HG03095 (cell line): ENCODE results near the gene HS3ST3A1.

Source experiments
- ATAC-seq: cut with Tn5 transposase; IDR thresholded peaks from one replicate; pipeline ENCODE4 v1.9.1; 2021; ENCODE audit warnings: moderate library complexity; ENCODE audit not compliant: unreplicated experiment

The HS3ST3A1 gene

DNA sequence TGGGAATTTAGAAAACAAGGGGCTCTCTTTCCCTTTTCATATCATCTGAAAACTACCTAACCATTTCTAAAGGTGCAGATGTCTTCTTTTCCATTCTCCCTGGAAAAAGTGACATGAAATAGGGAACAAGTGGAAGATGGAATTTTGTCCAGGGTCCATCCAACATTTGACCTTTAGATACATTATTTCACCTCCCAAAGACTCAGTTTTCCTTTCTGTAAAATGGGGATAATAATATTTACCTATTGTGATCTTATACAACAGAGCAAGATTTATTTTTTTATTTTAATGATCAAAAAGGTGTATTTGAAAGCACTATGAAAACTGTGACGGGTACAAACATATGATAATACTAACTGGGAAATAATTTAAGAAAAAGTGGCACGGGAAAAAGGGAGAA is 106.3 kb downstream of the HS3ST3A1 start:
- no peak for ATAC-seq

DNA sequence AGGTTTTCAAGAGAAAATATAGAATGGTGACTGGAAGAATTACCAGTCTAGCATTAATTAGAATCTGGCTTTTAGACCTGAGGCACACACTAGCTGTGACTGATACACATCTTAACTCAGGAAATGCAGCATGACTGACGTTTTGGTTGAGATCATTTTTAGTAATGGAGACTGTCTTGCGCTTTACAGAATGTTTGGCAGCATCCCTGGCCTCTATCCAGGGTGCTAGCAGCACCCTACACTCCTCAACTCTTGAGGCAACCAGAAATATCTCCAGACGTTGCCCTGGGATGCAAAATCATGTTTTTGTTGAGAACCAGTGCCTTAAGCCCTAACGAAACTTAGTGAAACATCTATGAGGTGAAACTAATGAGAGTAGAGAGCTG is 109.0 kb downstream of the HS3ST3A1 start:
- ATAC-seq = no peak

DNA sequence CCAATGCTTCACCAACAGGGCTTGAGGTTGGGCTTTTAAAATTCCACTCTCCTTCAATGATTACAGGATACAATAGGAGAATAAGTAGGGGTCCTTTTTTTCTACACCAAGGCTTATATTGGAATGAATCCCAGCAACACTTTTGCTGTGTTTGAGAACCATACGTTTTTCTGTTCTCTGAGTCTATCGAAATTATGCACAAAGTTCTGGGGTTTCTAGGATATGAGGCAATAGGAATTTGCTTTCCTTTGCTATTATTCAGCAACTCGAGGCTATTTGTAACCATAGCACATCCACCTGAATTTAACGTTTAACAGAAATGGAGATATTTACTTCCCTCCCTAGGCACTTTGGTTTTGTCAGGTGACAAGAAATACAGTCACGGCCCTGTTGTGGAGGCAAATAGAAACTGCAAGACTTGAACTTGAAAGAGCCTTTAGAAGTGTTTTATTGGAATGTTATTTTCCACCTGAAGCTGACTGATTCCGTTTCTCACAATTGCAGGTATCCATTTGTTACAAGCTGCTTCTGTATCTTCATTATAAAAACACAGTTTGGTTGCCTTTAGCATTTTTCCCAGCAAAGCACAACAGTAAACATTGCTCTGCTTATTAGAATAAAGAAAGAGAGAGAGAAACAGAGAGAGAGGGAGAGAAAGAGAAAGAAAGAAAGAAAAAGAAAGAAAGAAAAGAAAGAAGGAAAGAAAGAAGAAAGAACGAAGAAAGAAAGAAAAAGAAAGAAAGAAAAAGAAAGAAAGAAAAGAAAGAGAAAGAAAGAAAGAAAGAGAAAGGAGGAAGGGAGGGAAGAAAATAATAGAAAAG is 109.6 kb downstream of the HS3ST3A1 start:
- ATAC-seq = no peak

DNA sequence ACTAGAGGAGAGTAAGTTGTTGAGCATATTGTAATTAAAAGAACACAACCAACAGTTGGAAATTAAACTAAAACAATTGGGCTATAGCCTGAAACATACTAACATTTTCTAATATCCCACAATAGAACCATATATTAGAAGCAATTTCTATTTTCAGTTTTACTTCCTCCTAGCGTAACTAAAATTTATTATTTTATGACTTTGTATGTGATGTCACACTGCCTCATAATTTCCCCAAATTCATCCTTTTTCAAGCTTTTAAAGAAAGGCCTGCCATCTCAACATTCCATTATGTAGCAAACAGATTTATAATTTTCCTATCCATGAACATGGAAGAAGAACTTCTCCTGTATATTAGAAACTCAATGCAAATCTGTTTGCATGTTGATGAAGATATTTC is 110.2 kb downstream of the HS3ST3A1 start:
- no peak for ATAC-seq

DNA sequence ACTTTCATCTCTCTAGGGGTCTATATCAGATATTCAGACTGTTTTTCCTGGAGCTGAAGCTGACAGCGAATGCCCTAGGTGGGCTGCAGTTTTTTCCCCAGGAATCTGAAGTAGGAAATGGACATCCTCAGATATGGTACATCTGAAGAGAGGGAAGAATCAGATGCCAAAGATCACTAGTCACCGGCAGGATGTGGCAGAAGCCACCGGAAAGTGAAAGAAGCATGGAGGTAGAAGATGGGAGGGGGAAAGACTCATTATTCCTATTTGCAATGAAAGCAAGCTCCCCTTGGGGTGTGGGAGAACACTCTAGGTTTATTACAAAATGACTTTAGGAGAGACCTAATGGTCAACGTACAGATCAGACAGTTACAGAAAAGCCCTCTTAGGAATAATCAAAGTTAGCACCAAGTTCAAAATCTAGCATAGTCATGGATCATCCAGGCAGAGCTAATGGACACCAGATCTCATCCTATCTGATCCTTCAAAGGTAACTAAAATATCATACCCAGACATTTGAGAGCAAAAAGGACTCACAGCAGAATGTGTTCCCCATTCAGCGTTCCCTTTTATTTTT is 110.7 kb downstream of the HS3ST3A1 start:
- no peak for ATAC-seq

DNA sequence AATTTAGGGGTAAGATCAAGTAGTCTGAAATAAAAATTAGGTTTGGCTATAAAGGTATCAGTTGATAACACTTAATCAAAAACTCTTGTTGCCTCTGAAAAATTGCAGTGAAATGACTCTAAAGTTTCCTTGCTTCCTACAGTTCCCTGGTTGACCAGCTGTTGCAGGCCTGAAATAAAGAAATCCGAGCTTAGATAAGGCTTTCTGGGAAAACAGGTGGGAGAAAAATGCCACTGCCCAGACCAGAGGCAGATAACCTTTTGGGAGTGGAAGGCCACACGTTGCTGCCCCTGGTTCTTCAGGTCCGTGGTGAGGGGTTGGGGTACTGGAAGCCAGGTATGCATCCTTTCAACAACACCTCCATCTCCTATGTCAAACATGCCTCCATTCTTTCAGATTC is 111.3 kb downstream of the HS3ST3A1 start:
- no peak for ATAC-seq

DNA sequence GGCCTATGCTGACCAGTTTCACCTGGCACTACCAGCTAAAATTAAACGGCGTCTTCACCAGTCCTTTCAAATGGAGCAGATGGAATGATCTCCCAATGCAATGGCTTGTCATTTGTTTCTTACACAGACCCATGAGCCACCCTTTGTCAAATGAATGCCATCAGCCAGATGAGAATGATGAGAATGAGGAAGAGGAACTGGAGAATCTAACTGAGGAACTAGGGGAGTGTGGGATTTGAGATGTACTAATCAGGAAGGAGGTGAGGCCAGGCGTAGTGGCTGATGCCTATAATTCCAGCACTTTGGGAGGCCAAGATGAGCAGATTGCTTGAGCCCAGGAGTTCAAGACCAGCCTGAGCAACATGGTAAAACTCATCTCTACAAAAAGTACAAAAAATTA is 116.4 kb downstream of the HS3ST3A1 start:
- no peak for ATAC-seq

DNA sequence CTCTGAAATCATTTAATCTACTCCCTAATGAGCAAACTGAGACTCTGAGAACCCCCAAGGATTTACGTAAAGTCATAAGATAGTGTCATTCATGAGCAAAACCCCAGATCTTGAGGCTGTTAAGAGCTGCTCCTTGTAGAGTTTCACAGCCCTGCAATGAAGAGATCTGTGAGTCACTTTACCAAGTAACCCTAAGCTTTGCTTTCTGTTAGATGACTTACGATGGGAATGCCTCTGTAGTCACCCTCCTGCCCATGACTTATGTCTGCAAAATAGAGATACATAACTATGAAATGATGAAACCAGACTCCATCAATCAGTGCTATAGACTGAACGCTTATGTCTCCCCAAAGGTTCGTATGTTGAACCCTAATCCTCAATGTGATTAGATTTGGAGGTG is 117.7 kb downstream of the HS3ST3A1 start:
- ATAC-seq = no peak

DNA sequence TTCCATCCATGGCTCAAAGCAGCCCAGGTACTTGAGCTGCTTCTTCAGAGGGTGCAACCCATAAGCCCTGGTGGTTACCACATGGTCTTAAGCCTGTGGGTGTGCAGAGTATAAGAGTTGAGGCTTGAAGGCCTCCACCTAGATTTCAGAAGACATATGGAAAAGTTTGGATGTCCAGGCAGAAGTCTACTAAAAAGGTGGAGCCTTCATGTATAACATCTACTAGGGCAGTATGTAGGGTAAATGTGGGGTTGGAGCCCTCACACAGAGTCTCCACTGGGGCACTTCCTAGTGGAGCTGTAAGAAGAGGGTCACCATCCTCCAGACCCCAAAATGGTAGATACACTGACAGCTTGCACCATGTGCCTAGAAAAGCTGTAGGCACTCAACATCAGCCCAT is 120.9 kb downstream of the HS3ST3A1 start:
- no peak for ATAC-seq

DNA sequence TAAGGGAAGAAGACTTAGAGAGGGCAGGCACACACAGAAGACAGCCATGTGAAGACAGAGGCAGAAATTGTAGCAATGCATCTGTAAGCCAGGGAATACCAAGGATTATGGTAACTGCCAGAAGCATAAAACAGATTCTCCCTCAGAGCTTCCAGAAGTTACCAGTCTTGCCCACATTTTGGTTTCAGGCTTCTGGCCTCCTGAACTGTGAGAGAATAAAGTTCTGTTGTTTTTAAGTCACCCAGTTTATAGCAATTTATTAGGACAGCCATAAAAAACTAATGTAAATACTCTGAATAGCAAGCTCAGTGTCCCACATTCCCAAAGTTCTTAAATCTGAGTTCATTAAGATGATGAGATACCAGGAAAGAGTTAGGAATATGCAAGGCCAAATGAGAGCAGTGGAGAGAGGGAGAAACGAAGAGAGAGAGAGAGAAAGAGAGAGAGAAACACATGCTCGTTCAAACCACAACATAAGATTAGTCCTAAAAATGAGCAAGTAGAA is 123.4 kb downstream of the HS3ST3A1 start:
- no peak for ATAC-seq

DNA sequence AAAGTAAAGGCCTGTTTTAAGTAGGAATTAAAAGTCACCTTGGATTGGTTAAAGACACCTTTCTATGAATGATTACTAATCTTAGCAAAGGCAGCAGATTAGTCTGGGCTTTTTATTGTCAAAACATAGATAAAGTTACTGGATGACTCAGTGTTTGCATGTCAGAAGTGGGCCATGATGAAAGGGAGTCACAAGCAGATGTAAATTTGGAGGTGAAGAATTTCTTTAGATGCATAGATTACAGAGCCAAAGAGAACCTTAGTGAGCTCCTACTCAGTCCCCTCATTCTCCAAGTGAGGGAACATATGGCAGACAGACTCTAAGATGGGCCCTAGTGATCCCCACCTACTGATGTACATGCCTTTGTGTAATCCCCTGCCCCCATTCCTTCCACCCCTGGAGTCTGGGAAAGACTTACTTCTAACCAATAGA is 124.5 kb downstream of the HS3ST3A1 start:
- ATAC-seq = no peak

DNA sequence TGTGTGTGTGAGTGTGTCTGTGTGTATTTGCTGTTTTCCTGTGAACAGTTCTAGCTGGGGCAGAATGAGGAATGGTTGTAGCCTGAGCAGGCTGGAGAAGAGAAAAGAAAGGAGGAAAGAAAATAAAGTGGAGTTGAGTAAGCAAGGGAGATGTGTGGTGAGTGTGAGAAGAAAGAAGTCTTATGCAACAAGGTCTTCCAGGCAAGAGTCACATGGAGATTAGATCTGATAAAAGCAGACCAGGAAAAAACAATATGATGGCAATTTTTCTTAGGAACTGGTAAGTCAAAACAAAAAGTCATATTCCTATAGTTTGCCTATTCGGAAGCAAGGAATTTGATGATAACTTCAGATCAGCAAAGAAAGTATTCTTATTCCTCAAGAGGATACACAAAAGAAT is 125.0 kb downstream of the HS3ST3A1 start:
- ATAC-seq = no peak

DNA sequence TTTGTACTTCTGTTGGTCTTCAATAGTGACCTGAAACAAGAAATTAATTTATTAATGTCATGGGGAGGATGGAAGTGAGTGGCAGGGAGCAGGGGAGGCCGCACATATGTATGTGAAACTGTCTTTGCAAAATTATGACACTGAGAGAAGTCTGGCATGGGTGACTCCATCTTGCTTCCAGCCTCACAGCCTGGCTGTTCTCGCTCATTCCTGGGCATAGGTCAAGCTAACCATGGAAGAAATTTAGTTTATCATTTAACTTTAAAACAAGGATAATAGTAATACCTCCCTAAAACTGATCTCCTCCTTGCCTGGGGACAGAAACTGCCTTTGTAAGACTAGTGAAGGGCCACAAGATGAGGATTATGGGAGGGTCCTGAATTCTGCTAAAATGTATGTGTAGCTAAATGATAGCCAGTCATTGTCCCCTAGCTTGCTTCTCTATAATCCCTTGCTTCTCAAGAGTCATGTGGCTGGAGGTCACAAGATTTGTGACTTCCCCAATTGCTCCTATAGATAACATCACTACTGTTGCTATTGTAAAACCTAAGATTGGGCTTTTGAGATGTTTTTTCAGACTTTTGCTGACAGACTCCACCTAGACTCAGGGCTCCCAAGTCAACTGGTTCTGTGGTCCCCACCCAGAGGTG is 126.0 kb downstream of the HS3ST3A1 start:
- no peak for ATAC-seq

DNA sequence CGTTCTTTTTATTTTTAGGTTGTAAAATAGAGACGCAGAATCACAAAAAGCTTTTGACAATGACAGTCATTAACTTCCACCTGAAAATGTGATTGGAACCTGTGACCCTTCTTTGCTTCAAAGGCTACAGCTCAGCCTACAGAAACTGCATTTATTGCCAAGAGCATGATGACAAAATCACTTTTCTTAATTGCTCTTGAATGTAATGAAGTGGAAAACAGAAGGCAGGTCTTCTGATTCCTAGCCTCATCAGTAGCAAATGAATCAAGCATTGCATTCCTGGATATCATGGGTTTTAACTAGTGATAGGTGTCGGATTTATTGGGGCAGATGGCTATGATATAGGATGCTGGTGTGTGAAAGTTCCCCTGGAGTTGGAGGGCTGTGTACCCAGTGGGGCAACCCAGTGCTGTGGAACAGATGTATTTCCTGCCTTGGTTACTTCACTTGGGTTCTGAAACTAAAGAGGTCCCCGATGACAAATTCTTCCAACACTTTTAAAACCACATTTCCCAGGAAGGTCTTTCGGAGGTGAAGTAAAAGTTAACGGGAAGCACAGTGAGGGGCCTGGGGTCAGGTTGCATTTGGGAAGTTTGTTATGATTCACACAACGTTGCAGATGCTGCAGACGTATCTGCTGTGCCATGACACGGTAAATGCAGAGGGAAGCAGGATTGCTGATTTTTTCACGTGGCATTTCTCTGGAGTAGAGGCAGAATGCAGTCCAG is 127.5 kb downstream of the HS3ST3A1 start:
- ATAC-seq = no peak

DNA sequence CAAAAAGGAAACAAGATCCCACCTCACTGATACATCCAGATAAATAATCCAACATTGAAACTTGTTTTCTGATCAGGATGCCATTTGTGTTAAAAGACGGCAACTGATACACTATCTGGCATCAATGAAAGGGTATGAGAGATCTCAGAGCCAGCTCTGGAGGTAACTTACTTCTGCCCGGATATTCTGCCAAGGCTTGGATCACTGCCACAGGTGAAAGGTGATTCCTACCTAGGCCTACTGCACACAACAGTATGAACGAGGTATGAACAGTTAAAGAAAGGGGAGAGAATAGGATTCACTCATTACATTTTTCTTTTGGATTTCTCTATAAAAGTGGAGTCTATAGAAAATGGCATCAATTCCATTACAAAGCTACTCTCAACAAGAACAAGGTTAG is 136.1 kb downstream of the HS3ST3A1 start:
- ATAC-seq = no peak

DNA sequence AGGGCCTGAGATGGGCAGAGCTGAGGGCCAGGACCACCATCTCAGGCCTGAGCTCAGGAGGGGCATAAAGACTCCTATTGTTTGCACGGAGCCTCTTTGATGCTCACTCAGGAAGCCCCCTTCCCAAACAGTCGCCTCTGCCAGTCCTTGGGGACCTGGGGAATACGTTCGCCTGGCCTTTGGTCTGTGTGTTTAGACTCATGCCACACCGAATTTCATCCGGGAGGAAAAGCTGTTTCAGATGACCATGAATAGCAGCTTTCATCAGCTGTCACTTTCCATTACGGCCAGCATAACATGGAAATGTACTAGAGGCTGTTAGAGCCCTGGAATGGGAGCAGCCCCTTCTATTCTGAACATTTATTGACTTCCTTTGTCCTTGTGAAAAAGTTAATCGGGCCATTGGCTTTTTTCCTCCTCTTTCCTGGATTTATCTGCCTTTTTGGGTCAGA is 139.0 kb downstream of the HS3ST3A1 start:
- ATAC-seq = no peak

DNA sequence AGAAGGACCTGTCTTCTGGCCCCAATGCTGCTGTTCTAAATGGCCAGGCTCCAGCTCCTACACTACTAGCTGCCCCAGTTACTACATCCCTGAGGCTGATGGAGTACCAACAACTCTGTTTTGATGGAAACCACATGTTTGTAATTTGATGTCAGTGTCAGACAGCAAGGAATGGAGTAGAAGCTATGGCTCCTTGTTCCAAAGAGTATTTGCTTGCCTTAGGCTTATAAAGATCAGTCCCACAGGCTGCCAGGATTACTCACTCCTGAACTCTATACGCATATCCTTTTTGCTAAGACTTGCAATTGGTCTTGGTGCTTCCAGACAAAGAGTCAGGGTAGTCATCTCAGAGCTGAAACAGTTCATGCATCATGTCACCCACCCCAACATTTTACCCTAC is 139.6 kb downstream of the HS3ST3A1 start:
- no peak for ATAC-seq

DNA sequence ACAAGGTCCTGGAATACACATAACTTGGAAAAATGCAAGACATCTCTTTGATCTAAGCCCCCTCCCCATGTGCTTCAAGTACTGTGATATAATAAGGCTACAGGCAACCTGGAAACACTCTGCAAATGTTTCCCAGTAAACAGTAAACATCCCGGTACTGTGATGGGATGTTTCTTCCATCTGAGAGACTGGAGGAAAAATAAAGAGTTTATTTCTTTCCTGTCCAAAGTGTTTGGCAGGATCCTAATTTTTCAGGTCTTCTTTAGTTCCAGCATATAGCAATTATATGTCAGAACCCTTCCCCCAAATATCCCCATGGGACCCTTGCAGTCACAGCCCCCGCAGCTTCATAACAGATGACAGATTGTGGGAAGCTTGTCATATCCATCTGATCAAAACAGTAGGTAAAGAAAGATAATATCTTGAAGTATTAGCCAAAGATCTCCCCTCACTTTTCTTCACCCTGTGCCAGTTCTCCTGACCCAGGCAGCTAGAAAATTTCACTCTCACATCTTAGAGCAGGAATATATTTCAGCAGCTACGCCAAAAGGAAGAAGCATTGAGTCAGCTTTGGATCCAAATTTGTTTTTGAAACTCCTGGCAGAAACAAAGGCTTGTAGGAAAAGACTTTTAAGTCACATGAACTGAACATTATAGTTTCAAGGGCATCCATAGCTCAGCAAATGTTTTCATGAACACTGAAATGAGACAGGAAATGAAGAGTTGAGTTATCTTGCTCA is 141.3 kb downstream of the HS3ST3A1 start:
- no peak for ATAC-seq

DNA sequence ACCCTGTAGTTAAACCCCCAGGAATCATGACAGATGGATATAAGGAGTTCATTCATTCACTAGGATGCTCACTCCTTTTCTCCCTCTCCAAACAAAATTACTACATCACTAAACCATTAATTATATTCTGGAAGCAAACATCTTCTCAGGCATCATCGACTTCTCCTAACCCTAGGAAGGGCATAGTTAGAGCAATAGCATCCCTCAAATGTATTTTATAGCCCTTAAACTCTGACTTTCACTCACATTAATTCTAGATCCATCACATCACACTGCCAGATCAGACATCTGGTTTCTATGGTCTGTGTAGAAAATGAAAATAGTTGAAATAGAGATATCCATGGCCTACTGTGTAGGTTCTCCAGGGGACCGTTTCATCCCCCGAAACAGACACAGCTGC is 143.9 kb downstream of the HS3ST3A1 start:
- no peak for ATAC-seq
